CD4-positive, alpha-beta T cell treated with Interleukin-17A for 1 hour (primary cell): ENCODE measurements around the gene PPY.
"Not testable (repeated sequence)": the region's sequence is repeated elsewhere in the genome, so short reads cannot be mapped to it uniquely, and the experiment has no call there.

Experiments used
- DNase-seq: peaks from one replicate; pipeline ENCODE4 v3.0.0-alpha.2; 2020

PPY gene

DNA sequence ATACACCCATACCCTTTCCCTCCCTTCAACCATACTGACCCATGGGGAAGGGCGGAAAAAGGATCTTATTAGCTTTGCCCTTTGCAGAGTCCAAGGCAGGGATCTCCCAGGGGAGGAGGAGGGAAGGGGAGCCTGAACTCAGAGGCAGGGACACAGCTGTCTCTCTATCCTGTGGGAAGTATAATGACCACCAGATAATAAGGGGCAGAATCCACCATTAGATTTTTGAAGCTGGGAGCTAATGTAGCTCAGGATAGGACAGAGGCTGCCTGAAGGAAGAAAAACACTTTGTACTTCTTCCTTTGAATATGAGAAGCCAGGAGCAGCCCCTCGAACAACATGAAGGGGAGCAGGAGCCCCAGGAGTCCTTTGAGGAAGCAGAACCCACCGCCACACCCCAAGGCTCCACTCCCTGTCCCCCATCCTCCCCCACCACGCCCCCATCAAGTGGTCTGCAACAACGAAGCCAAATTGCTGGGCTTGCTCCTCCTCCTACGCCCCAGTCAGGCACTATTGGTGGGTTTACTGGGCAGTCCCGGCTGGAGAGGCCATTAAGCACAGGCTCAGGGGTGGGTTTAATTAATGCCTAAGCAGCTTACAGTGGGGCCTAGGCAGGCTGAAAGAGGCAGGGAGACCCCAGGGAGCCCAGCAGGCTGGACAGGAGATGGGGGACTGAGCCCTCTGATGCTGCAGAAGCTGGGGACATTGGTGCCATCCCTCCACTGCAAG is 40.3 kb downstream of the PPY start:
- no peak for DNase-seq

DNA sequence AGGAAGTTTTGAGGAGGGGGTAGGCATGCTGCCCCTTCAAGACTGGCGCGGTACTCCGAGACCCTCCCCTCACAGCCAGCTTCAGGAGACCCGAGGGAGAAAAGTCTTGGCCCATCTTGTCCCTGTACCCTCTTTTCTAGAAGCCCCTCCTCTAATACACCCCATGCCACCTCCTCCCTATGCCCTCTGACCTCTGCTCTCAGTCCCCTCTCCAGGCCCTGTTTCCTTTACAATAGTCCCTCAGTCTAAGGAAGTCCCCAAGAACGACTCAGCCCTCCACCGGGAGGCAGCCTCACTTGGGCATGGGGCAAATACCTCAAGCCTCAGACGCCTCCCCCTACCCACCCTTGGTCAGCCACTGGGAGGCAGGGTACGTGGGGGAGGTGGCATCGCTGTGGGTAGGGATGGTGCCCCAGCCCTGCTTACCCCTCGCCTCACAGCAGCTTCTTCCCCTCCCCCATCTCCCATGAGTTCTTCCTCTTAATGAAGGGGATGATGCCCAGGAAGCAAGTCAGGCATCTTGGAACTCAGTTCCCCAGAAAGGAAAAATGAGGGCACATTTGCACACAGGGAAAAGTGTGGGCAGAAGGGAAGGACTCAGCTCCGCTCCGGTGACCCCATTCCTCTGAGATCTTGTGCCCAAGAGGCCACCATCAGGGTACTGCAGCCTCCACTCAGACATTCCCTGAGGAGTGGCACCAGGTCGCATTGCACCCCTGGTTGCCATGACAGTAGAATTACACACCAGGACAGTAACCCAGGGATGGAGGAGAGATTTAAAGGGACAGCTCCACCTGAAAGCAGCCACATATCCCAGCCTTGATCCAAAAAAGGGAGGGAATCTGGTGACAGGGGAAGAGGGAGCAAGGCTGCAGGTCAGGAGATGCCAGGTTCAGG is 41.2 kb downstream of the PPY start:
- no peak for DNase-seq

DNA sequence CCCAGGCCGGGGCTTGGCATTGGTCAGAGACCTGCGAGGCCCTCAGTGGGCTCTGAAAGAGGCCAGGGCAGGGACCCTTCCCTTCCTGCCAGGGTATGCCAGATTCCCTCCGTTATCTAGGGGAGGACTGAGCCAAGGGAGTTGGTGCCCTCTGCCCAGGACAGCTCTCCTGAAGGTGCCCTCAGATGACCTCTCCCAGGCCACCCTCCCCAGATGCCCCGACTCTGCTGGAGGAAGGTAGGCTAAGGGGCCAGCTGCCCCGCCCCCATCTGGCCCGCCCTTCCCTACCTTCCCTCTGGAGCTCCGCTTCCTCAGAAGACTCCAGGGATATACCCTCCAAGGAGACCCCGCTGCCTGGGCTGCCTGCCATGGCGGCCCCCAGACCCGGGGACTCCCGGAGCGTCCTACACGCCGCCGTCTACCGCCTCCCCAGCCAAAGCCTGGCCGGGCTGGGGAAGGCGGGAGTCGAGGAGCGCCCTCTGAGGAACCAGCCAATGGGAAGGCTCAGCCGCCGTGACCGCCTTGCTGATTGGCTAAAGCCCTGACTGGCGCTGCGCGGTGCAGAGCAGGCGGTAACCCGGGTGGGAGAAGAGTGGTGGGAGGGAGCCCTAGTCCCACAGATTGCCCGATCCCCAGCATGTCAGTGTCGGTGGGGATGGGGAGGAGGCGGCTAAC is 42.0 kb downstream of the PPY start:
- DNase-seq, result peak; percentile 85

DNA sequence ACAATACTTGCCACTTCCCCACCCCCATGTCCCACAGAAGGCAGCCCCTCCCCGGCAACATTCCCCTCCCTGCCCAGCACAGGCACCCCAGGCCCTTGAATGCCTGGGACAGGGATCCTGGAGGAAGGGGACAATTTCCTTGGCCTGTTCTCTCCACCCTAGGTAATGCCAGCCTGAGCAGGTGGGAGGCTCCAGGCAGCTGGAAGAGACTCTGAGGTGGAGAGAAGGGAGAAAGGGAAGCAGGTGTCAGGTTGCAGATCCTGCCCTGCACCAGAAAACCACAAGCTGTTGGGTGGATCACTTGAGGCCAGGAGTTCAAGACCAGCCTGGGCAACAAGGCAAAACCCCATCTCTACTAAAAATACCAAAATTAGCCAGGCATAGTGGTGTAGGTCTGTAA is 43.8 kb downstream of the PPY start:
- no peak for DNase-seq

DNA sequence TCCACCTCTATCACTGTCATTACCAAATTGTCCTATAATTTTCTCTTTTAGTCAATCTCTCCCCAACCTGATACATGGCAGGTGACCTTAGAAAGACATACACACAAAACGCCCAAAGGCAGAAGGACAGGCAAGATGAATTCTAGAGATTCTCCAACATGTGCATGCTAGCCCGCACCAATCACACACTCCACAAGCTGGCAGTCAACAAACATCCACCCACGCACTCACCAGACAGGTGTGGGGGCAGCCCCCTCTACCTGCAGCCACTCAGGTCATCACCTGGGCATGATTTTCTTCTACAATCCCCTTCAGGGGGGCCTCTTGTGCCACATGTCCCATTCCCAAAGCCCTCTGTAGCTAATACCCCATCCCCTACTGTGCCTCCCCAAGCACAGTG is 44.4 kb downstream of the PPY start:
- DNase-seq, result no peak

DNA sequence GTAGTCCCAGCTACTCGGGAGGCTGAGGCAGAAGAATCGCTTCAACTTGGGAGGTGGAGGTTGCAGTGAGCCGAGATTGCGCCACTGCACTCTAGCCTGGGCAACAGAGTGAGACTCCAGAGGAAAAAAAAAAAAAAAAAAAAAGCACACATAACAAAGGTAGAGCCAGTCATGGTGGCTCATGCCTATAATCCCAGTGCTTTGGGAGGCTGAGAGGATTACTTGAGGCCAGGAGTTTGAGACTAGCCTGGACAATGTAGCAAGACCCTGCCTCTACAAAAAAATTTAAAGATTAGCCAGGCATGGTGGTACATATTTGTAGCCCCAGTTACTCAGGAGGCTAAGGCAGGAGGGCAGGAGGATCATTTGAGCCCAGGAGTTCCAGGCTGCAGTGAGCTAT is 47.8 kb downstream of the PPY start:
- DNase-seq, result not testable (repeated sequence)

DNA sequence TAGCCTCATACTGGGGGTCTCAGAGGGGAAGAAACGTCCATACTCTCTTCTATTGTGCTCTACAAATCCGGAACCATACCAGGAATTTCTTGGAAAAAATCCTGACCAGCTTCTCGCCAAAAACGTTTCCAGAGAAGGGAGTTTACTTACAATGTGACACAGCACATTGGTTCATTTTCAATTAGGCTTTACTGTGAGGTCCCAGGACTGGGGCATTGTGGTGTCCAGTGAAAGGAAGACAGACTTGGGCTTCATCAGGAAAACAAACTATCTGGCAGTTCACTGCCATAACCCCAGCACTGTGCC is 49.7 kb downstream of the PPY start:
- DNase-seq, result no peak

DNA sequence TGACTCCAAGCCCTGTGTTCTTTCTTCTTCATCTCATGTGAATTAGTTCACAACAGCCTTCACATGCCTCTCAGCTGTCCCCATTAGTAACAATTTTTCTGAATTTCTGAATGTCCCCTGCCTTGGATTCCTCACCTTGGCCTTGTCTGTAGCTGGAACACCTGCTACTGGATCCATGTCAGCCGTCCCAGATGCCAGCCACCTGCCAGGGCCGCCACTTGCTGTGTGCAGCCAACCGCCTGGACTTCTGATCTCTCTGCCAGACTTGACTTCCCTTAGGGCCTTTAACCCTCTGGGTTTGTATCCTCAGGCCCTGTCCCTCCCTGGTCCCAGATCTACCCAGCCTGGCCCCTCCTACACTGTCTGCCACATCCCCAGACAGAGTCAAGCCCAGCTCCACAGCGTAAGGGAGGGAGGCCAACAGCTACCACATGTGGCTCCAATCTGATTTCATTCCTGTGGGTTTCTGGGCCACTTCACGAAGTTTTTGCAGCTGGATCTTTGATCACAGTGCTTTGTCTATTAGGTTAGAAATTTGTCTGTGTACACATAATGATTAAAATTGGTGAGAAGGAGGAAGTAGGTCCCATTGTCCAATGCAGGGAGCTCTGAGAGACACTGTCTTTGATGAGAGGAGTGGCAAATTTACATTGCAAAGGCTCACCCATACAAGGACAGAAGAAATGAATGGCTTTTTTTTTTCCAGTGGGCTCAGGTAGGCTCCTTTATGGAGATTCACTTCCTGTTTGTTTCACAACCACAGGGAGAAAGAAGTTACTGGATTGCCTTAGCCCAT is 50.2 kb downstream of the PPY start:
- no peak for DNase-seq
